Thyroid gland (tissue), 4 donors: Measurements from ENCODE around the gene RGSL1. TPM values are rescaled to one million over a fixed set of nuclear protein-coding genes. Genes with fewer than 3 reads are reported as not detected.

ENCODE experiments used
- DNase-seq, 2 donors: peaks; one replicate each; pipeline ENCODE4 v3.0.0-alpha.2; 2019
- H3K27ac ChIP-seq, 3 donors: fragments of 200-600 bp; sonication (generic); 1 replicate in 2 of 3; 2 replicates in 1 of 3; pipeline ENCODE4 v1.5.1; 2016 to 2019; ENCODE audit warnings: mild to moderate bottlenecking in 1 of 3, moderate library complexity in 1 of 3
- H3K27me3 ChIP-seq: fragments of 200-600 bp; sonication (generic); one replicate; pipeline ENCODE4 v1.5.1; 2019
- H3K36me3 ChIP-seq, 2 donors: fragments of 200-600 bp; sonication (generic); one replicate each; pipeline ENCODE4 v1.5.1; 2016 to 2019
- H3K4me1 ChIP-seq, 2 donors: fragments of 200-600 bp; sonication (generic); one replicate each; pipeline ENCODE4 v1.5.1; 2017 to 2019
- H3K4me3 ChIP-seq, 3 donors: fragments of 200-600 bp; sonication (generic); replicated peaks in 1 of 3; 1 replicate in 2 of 3; 2 replicates in 1 of 3; pipeline ENCODE4 v1.5.1; 2016; ENCODE audit warnings: mild to moderate bottlenecking in 1 of 3
- H3K9me3 ChIP-seq: fragments of 200-600 bp; sonication (generic); one replicate; pipeline ENCODE4 v1.5.1; 2017
- POLR2A ChIP-seq, 2 donors: fragments of 450-650 bp; IDR thresholded peaks; one replicate each; pipeline ENCODE4 v1.6.1; 2017; ENCODE audit warnings: antibody characterized with exemption in 2 of 2, mild to moderate bottlenecking in 2 of 2, moderate library complexity in 1 of 2
- WGBS, 2 donors: methylation state at CpG; one replicate each; pipeline ENCODE4 v1.1.5; 2017; 5-methylcytosine and 5-hydroxymethylcytosine counted together
- intact Hi-C: fragments of 100-400 bp; cut with DNase I; formaldehyde crosslinking; loops from one replicate; pipeline ENCODE4 v1.15.1; 2023
- total RNA-seq, 4 donors: library from RNA; depleted of rRNA; stranded (reverse); fragments of >200 nt; gene quantifications; one replicate each; pipeline ENCODE4 v1.2.3, GENCODE V29; 2016
- TF ChIP-seq, protein P1 (sequence below), 6 experiments: fragments of 200-600 bp in 3 of 6; fragments of 450-650 bp in 3 of 6; sonication (generic) in 3 of 6; IDR thresholded peaks; one replicate each; pipeline ENCODE4 v1.5.1; 2016 to 2019; ENCODE audit warnings: antibody characterized with exemption in 6 of 6, mild to moderate bottlenecking in 2 of 6, inconsistent platforms in 1 of 6, moderate library complexity in 1 of 6

Gene RGSL1
- total RNA-seq, 4 donors from 2014 or later = 0.27 TPM; not detected in 3

DNA sequence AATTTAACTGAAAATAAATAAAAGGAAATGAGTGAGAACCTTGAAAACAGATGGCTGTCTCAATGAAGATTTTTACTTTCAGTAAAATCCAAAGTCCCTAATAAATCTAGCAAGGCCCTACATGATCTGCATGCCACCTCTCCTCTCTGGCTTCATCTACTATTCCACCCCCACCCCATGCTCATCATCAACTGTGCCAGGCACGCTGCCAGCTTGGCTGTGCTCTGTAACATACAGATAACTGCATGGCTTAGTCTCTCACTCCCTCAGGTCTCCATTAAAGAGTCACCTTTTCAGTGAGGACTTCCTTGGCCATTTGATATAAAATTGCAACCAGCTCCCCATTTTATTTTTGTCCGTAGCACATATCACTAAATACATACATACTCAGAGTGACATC, 26.7 kb downstream of the RGSL1 start:
- no peak for DNase-seq
- Histone ChIP-seq H3K4me1 (no peaks in the 10 kb centered on the region), H3K27ac (no peak overlapping the region), H3K36me3 (no peaks in the 10 kb centered on the region), H3K4me3 (no peak overlapping the region), H3K27me3 (no peaks in the 10 kb centered on the region), H3K9me3 (no peaks in the 10 kb centered on the region)
- TF ChIP-seq, protein P1, sequence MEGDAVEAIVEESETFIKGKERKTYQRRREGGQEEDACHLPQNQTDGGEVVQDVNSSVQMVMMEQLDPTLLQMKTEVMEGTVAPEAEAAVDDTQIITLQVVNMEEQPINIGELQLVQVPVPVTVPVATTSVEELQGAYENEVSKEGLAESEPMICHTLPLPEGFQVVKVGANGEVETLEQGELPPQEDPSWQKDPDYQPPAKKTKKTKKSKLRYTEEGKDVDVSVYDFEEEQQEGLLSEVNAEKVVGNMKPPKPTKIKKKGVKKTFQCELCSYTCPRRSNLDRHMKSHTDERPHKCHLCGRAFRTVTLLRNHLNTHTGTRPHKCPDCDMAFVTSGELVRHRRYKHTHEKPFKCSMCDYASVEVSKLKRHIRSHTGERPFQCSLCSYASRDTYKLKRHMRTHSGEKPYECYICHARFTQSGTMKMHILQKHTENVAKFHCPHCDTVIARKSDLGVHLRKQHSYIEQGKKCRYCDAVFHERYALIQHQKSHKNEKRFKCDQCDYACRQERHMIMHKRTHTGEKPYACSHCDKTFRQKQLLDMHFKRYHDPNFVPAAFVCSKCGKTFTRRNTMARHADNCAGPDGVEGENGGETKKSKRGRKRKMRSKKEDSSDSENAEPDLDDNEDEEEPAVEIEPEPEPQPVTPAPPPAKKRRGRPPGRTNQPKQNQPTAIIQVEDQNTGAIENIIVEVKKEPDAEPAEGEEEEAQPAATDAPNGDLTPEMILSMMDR (IDR thresholded peaks at IDR 0.05) = no peak
- TF ChIP-seq POLR2A (IDR thresholded peaks at IDR 0.05) = no peak
- 79 to 88% methylated on average over 2 of the region's 2 CpGs for WGBS, 2 donors
- intact Hi-C loops = no loop called here

DNA sequence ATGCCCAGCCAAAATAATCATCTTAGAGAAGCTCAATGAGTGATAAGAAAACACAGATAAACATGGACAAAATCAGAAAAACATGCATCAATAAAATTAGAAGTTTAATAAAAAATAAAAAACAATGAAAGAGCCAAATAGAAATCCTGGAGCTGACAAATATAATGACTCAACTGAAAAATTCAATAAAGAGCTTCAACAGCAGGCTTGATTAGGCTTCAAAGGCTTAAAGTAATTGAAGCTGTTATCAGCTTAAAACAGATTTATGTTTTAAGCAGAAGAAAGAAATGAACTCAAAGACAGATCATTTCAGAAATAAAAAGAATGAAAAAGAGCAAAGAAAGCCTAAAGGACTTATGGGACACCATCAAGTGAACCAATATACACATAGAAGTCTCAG, 28.3 kb downstream of the RGSL1 start:
- DNase-seq = no peak
- H3K36me3 ChIP-seq = no peaks in the 10 kb centered on the region
- H3K27ac ChIP-seq = no peak overlapping the region
- no peak overlapping the region for H3K4me3 ChIP-seq
- intact Hi-C loops = no loop called here
- no peaks in the 10 kb centered on the region for H3K9me3 ChIP-seq
- TF ChIP-seq, protein P1 (IDR thresholded peaks at IDR 0.05) = no peak
- no peak for TF ChIP-seq POLR2A (IDR thresholded peaks at IDR 0.05)
- no peaks in the 10 kb centered on the region for H3K27me3 ChIP-seq
- H3K4me1 ChIP-seq = no peaks in the 10 kb centered on the region

DNA sequence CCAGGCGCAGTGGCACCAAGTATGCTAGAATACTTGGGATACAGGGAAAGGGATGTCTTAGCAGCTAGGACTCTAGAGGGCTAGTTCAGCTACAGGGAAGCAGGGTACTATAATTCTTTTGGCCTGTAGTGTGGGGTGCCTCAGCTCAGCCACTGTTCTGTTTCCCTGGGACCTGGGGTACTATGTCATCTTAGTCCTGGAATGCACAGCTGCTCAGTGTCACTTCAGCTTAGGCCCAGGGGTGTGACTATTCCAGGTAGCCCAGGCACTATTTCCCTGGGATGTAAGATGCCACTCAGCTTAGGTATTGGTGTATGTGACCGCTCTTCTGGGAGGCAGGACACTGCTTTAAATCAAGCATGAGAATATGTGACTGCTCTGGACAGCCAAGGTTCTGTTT, 34.1 kb downstream of the RGSL1 start:
- no peak for TF ChIP-seq POLR2A (IDR thresholded peaks at IDR 0.05)
- TF ChIP-seq, protein P1 (IDR thresholded peaks at IDR 0.05) = no peak
- Histone ChIP-seq H3K27me3 (no peaks in the 10 kb centered on the region), H3K9me3 (no peaks in the 10 kb centered on the region), H3K4me1 (no peaks in the 10 kb centered on the region), H3K27ac (no peak overlapping the region), H3K36me3 (no peaks in the 10 kb centered on the region), H3K4me3 (no peak overlapping the region)
- intact Hi-C loops = no loop called here
- no peak for DNase-seq
- WGBS, 2 donors = 88 to 96% methylated on average over 2 of the region's 2 CpGs

DNA sequence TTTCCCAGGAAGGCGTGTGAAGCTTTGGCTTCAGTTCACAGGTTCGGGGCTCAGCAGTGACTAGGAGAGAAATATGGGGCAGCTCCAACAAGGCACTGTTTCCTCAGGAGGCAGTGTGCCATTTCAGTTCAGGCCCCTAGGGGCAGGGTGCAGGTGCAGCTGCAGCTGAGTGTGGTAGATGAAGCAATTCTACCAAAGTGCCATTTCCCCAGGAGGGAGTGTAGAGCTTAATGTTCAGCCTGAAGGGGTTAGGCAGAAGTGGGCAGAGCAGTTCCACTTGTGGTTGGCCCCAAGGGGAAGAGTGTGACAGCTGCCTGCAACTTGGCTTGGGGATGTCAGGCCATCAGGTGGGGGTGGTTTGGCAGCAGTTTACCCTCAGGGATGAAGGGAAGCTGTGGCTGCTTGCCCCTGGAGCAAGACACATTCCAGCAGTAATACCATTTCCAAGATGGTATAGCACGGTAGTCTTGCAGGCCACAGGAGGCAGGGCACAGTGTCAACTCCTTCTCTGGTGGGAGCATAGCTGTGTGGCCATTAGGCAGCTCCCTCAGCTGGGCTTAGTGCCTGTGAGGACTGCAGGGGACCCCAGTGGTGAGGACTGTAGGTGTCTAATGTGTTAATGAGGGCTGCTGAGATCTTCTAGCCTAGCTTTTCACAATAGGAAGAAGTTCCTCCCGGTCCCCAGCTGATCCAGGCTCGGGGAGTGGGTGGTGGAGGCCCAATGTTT, 34.7 kb downstream of the RGSL1 start:
- Histone ChIP-seq H3K9me3 (no peaks in the 10 kb centered on the region), H3K4me3 (no peak overlapping the region), H3K36me3 (no peaks in the 10 kb centered on the region), H3K27ac (no peak overlapping the region), H3K27me3 (no peaks in the 10 kb centered on the region), H3K4me1 (no peaks in the 10 kb centered on the region)
- 58 to 66% methylated on average over 5 of the region's 5 CpGs for WGBS, 2 donors
- no peak for TF ChIP-seq POLR2A (IDR thresholded peaks at IDR 0.05)
- TF ChIP-seq, protein P1 (IDR thresholded peaks at IDR 0.05) = no peak
- no peak for DNase-seq
- intact Hi-C loops = no loop called here

DNA sequence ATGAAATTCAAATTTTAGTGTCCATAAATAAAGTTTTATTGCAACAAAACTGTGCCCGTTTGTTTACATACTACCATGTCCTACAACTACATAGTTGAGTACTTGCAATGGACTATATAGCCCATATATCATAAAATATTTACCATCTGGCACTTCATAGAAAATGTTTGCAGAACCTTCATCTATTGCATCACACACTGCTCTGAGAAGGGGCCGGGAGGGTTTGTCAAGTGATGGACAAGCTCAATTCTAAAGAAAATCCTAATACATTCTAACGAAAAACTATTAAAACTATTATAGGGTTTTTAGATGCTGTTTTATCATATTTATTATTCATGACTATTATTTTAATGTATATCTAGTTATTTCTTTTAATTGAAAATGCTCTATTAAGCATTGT, 35.9 kb downstream of the RGSL1 start:
- Histone ChIP-seq H3K36me3 (no peaks in the 10 kb centered on the region), H3K27ac (no peak overlapping the region), H3K9me3 (no peaks in the 10 kb centered on the region), H3K4me3 (no peak overlapping the region), H3K27me3 (no peaks in the 10 kb centered on the region), H3K4me1 (no peaks in the 10 kb centered on the region)
- 90% methylated on average over 3 of the region's 3 CpGs for WGBS, 2 donors
- intact Hi-C loops = no loop called here
- TF ChIP-seq, protein P1 (IDR thresholded peaks at IDR 0.05) = no peak
- TF ChIP-seq POLR2A (IDR thresholded peaks at IDR 0.05) = no peak
- DNase-seq = no peak
